ENCODE results near the gene ACVR1C.
"Not testable (repeated sequence)": the region's sequence is repeated elsewhere in the genome, so short reads cannot be mapped to it uniquely, and the experiment has no call there.

ACVR1C gene

GRCh38 chr2:157574165-157574564 lies 54.5 kb downstream of the ACVR1C start:
- no peak for DNase-seq (ENCODE audit: low read depth)

GRCh38 chr2:157572725-157573124 lies 55.9 kb downstream of the ACVR1C start:
- no peak for DNase-seq (ENCODE audit: low read depth)

GRCh38 chr2:157566623-157567022 lies 62.0 kb downstream of the ACVR1C start:
- DNase-seq (ENCODE audit: low read depth): not testable (repeated sequence)

- DNase-seq (ENCODE audit: low read depth): not testable (repeated sequence)
Observed at GRCh38 chr2:157566113-157566512, 62.6 kb downstream of the ACVR1C start.

- no peak for DNase-seq (ENCODE audit: low read depth)
Observed at GRCh38 chr2:157565550-157565949, 63.1 kb downstream of the ACVR1C start.

- no peak for DNase-seq (ENCODE audit: low read depth)
Observed at GRCh38 chr2:157559890-157560289, 68.8 kb downstream of the ACVR1C start.

- DNase-seq (ENCODE audit: low read depth): no peak
Observed at GRCh38 chr2:157559461-157559860, 69.2 kb downstream of the ACVR1C start.

GRCh38 chr2:157559061-157559460 lies 69.6 kb downstream of the ACVR1C start:
- DNase-seq (ENCODE audit: low read depth): no peak

- no peak for DNase-seq (ENCODE audit: low read depth)
Observed at GRCh38 chr2:157557770-157558169, 70.9 kb downstream of the ACVR1C start.

- no peak for DNase-seq (ENCODE audit: low read depth)
Observed at GRCh38 chr2:157540102-157540501, 88.6 kb downstream of the ACVR1C start.

- DNase-seq (ENCODE audit: low read depth): no peak
Observed at GRCh38 chr2:157538064-157538463, 90.6 kb downstream of the ACVR1C start.

GRCh38 chr2:157536815-157537214 lies 91.8 kb downstream of the ACVR1C start:
- DNase-seq (ENCODE audit: low read depth): no peak

- DNase-seq (ENCODE audit: low read depth): no peak
Observed at GRCh38 chr2:157528963-157529751, 99.5 kb downstream of the ACVR1C start.

- DNase-seq (ENCODE audit: low read depth): no peak
Observed at GRCh38 chr2:157526070-157526469, 102.6 kb downstream of the ACVR1C start.

- DNase-seq (ENCODE audit: low read depth): no peak
Observed at GRCh38 chr2:157523270-157524247, 105.1 kb downstream of the ACVR1C start.

GRCh38 chr2:157514966-157515365 lies 113.7 kb downstream of the ACVR1C start:
- not testable (repeated sequence) for DNase-seq (ENCODE audit: low read depth)

- no peak for DNase-seq (ENCODE audit: low read depth)
Observed at GRCh38 chr2:157509744-157510143, 118.9 kb downstream of the ACVR1C start.

- DNase-seq (ENCODE audit: low read depth): no peak
Observed at GRCh38 chr2:157508676-157509075, 120.0 kb downstream of the ACVR1C start.

- no peak for DNase-seq (ENCODE audit: low read depth)
Observed at GRCh38 chr2:157506586-157506985, 122.1 kb downstream of the ACVR1C start.

GRCh38 chr2:157504623-157505022 lies 124.0 kb downstream of the ACVR1C start:
- DNase-seq (ENCODE audit: low read depth): no peak

GRCh38 chr2:157501026-157501425 lies 127.6 kb downstream of the ACVR1C start:
- no peak for DNase-seq (ENCODE audit: low read depth)

GRCh38 chr2:157500334-157500733 lies 128.3 kb downstream of the ACVR1C start:
- DNase-seq (ENCODE audit: low read depth): no peak

GRCh38 chr2:157498483-157498882 lies 130.2 kb downstream of the ACVR1C start:
- DNase-seq (ENCODE audit: low read depth): no peak

Data from CMK (cell line).